T-helper 2 cell treated with Interferon-gamma antibody and Interleukin-4, amounts not matched to agents 100 ng/mL and 5 ng/mL, for 36 hours (primary cell): ENCODE data around the gene OR2AT4. TPM values are rescaled to one million over a fixed set of nuclear protein-coding genes. Genes with fewer than 3 reads are reported as not detected.
"Not testable (repeated sequence)": the region's sequence is repeated elsewhere in the genome, so short reads cannot be mapped to it uniquely, and the experiment has no call there.

ENCODE experiments used
- intact Hi-C: fragments of 100-400 bp; cut with micrococcal nuclease; formaldehyde crosslinking; loops from one replicate; pipeline ENCODE4 v1.15.1; 2023
- total RNA-seq: library from RNA; stranded (reverse); gene quantifications from 2 replicates; pipeline ENCODE4 v1.2.3, GENCODE V29; 2022

OR2AT4 gene
- total RNA-seq = not detected in 2 replicates

GRCh38 chr11:75096456-75097172 lies at the start of gene OR2AT4:
Gene OR2AT4, minus strand, starts transcription at chr11:75096876.
- intact Hi-C loops = no loop called here

- intact Hi-C loops = no loop called here
These were observed 49.4 kb upstream of the OR2AT4 start for GRCh38 chr11:75145972-75146519.

GRCh38 chr11:75145196-75145971 lies 48.7 kb upstream of the OR2AT4 start:
- intact Hi-C loops = no loop called here

GRCh38 chr11:75144716-75145014 lies 48.0 kb upstream of the OR2AT4 start:
- intact Hi-C loops = loop anchor here (1.0 kb wide), 2 partner anchors 61 to 104 kb away; no protein-coding TSS in a partner anchor

GRCh38 chr11:75143420-75143731 lies 46.7 kb upstream of the OR2AT4 start:
- intact Hi-C loops = loop anchor here (1.0 kb wide), 3 partner anchors 98 to 214 kb away; partner anchors contain the start of genes SPCS2 and XRRA1

- intact Hi-C loops = loop anchor here (1.0 kb wide), 3 partner anchors 98 to 214 kb away; partner anchors contain the start of genes SPCS2 and XRRA1
These were observed 46.2 kb upstream of the OR2AT4 start for GRCh38 chr11:75142714-75143419.

- intact Hi-C loops = no loop called here
These were observed 44.5 kb upstream of the OR2AT4 start for GRCh38 chr11:75141166-75141565.

GRCh38 chr11:75140269-75141138 lies 43.8 kb upstream of the OR2AT4 start:
- intact Hi-C loops = loop anchor here (1.0 kb wide), 2 partner anchors 108 to 131 kb away; no protein-coding TSS in a partner anchor

- intact Hi-C loops = no loop called here
These were observed 39.0 kb upstream of the OR2AT4 start for GRCh38 chr11:75135651-75136050.

GRCh38 chr11:75135021-75135650 lies 38.5 kb upstream of the OR2AT4 start:
- intact Hi-C loops = no loop called here

- intact Hi-C loops = no loop called here
These were observed 37.3 kb upstream of the OR2AT4 start for GRCh38 chr11:75133976-75134375.

GRCh38 chr11:75132080-75132479 lies 35.4 kb upstream of the OR2AT4 start:
- intact Hi-C loops = no loop called here

GRCh38 chr11:75126564-75126963 lies 29.9 kb upstream of the OR2AT4 start:
- intact Hi-C loops = no loop called here

GRCh38 chr11:75118577-75118976 lies 21.9 kb upstream of the OR2AT4 start:
- intact Hi-C loops = no loop called here

- intact Hi-C loops = no loop called here
These were observed 17.8 kb upstream of the OR2AT4 start for GRCh38 chr11:75114465-75114864.

GRCh38 chr11:75113030-75113429 lies 16.4 kb upstream of the OR2AT4 start:
- intact Hi-C loops = no loop called here

GRCh38 chr11:75112200-75112599 lies 15.5 kb upstream of the OR2AT4 start:
- intact Hi-C loops = no loop called here

GRCh38 chr11:75107187-75107586 lies 10.5 kb upstream of the OR2AT4 start:
- intact Hi-C loops = no loop called here

- intact Hi-C loops = not testable (repeated sequence)
These were observed 9.4 kb upstream of the OR2AT4 start for GRCh38 chr11:75105967-75106681.

GRCh38 chr11:75105462-75105925 lies 8.8 kb upstream of the OR2AT4 start:
- intact Hi-C loops = no loop called here
